Measurements from ENCODE around the gene FOXL3.
A peak's percentile ranks its signal among the peaks of the same experiment; 100 is the strongest.
"Not testable (repeated sequence)": the region's sequence is repeated elsewhere in the genome, so short reads cannot be mapped to it uniquely, and the experiment has no call there.

The FOXL3 gene

DNA sequence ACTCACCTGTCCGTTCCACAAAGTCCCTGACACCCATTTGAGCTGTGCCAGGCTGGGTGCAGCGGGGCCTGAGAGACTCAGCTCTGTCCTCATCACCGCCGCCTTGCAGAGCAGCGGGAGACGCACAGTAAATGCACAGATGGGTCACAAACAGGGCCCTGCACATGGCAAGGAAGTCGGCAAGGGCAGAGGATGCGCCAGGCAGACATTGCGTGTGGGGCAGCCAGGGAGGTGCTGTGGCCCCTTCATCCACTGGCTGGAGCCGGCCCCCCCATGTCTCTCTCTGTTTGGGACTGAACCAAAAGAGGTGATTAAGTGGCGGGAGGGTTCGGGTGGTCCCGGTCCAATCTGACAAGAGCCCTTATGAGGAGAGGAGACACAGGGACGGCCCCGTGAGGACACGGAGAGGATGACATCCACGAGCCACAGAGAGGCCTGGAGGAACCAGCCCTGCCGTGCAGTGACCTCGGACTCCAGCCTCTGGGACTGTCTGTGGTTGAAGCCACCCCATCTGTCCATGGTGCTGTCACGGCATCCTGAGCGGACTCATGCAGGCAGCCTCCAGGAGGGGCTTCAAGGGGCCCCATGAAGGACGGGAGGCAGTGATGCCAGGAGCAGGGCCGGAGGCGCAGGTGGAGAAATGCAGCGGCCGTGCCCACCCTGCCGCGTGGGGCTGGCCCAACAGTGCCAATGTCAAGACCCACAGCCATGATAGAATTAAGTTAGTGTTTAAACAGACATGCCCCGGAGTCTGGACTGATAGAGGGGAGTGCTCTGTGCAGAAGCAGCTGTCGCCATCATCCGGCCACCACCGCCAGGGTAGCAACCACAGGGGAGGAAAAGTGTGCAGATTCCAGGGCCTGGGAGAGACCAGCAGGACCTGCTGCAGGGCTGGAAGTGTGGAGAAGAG is 28.4 kb upstream of the FOXL3 start:
- Histone ChIP-seq H3K36me3 (replicated peaks; ENCODE audit: low read depth, low read length) (no peaks in the 10 kb centered on the region), H3K4me1 (ENCODE audit: low read length) (0 out of 2 replicates have a peak, but pooled peaks cover 3% of the 10 kb centered on the region), H2AFZ (ENCODE audit: low read depth, low read length) (no peak overlapping the region), H3K27ac (ENCODE audit: low read length) (no peak overlapping the region), H3K27me3 (ENCODE audit: low read depth, low read length) (no peaks in the 10 kb centered on the region), H3K9ac (ENCODE audit: low read length) (no peak overlapping the region), H3K9me3 (ENCODE audit: insufficient read depth, low read length) (no peaks in the 10 kb centered on the region), H3K4me2 (ENCODE audit: low read length) (no peak overlapping the region), H4K20me1 (ENCODE audit: insufficient read depth, low read length) (no peaks in the 10 kb centered on the region), H3K79me2 (ENCODE audit: low read length) (no peaks in the 10 kb centered on the region), H3K4me3 (ENCODE audit: low read length) (no peak overlapping the region)
- no peak for TF ChIP-seq EZH2phosphoT487 (IDR thresholded peaks at IDR 0.05; ENCODE audit: low read depth)

GRCh38 chr7:262251-262572 is 27.8 kb upstream of the FOXL3 start:
- Histone ChIP-seq H3K27ac (ENCODE audit: low read length) (no peak overlapping the region), H3K27me3 (ENCODE audit: low read depth, low read length) (no peaks in the 10 kb centered on the region), H3K9ac (ENCODE audit: low read length) (no peak overlapping the region), H3K79me2 (ENCODE audit: low read length) (no peaks in the 10 kb centered on the region), H3K36me3 (replicated peaks; ENCODE audit: low read depth, low read length) (no peaks in the 10 kb centered on the region), H3K9me3 (ENCODE audit: insufficient read depth, low read length) (no peaks in the 10 kb centered on the region), H3K4me3 (ENCODE audit: low read length) (no peak overlapping the region), H3K4me2 (ENCODE audit: low read length) (peak overlapping the region; percentile 37; the same call in 1 of the 2 replicates), H4K20me1 (ENCODE audit: insufficient read depth, low read length) (no peaks in the 10 kb centered on the region), H2AFZ (ENCODE audit: low read depth, low read length) (no peak overlapping the region), H3K4me1 (ENCODE audit: low read length) (0 out of 2 replicates have a peak, but pooled peaks cover 3% of the 10 kb centered on the region)
- TF ChIP-seq, protein P1, sequence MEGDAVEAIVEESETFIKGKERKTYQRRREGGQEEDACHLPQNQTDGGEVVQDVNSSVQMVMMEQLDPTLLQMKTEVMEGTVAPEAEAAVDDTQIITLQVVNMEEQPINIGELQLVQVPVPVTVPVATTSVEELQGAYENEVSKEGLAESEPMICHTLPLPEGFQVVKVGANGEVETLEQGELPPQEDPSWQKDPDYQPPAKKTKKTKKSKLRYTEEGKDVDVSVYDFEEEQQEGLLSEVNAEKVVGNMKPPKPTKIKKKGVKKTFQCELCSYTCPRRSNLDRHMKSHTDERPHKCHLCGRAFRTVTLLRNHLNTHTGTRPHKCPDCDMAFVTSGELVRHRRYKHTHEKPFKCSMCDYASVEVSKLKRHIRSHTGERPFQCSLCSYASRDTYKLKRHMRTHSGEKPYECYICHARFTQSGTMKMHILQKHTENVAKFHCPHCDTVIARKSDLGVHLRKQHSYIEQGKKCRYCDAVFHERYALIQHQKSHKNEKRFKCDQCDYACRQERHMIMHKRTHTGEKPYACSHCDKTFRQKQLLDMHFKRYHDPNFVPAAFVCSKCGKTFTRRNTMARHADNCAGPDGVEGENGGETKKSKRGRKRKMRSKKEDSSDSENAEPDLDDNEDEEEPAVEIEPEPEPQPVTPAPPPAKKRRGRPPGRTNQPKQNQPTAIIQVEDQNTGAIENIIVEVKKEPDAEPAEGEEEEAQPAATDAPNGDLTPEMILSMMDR (IDR thresholded peaks at IDR 0.05; ENCODE audit: low read depth, low read length): no peak
- no peak for TF ChIP-seq EZH2phosphoT487 (IDR thresholded peaks at IDR 0.05; ENCODE audit: low read depth)

- H3K27ac ChIP-seq (ENCODE audit: low read length); H3K9ac ChIP-seq (ENCODE audit: low read length); H3K9me3 ChIP-seq (ENCODE audit: insufficient read depth, low read length); H3K79me2 ChIP-seq (ENCODE audit: low read length); H4K20me1 ChIP-seq (ENCODE audit: insufficient read depth, low read length); H3K4me1 ChIP-seq (ENCODE audit: low read length); H3K27me3 ChIP-seq (ENCODE audit: low read depth, low read length); H2AFZ ChIP-seq (ENCODE audit: low read depth, low read length); H3K36me3 ChIP-seq (replicated peaks; ENCODE audit: low read depth, low read length): not testable (repeated sequence)
- peak overlapping the region; percentile 46 for H3K4me3 ChIP-seq (ENCODE audit: low read length)
- peak overlapping the region; percentile 37; the same call in 1 of the 2 replicates for H3K4me2 ChIP-seq (ENCODE audit: low read length)
- TF ChIP-seq, protein P1 (IDR thresholded peaks at IDR 0.05; ENCODE audit: low read depth, low read length): 0 out of 2 replicates have a peak, but pooled peaks have one; percentile 14
Measured at GRCh38 chr7:262631-263311, 27.2 kb upstream of the FOXL3 start.

DNA sequence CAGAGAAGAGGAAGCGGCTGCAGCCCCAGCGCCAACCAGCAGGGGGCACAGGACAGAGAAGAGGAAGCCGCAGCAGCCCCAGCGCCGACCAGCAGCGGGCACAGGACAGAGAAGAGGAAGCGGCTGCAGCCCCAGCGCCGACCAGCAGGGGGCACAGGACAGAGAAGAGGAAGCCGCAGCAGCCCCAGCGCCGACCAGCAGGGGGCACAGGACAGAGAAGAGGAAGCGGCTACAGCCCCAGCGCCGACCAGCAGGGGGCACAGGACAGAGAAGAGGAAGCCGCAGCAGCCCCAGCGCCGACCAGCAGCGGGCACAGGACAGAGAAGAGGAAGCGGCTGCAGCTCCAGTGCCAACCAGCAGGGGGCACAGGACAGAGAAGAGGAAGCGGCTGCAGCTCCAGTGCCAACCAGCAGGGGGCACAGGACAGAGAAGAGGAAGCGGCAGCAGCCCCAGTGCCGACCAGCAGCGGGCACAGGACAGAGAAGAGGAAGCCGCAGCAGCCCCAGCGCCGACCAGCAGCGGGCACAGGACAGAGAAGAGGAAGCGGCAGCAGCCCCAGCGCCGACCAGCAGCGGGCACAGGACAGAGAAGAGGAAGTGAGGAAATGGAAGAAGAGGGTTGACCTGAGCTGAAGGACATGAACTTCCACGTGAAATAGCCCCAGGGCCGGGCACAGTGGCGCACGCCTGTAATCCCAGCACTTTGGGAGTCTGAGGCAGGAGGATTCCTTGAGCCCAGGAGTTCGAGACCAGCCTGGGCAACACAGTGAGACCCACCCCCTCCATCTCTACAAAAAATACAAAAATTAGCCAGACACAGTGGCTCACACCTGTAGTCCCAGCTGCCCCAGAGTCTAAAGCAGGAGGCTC is 26.3 kb upstream of the FOXL3 start:
- H3K27me3 ChIP-seq (ENCODE audit: low read depth, low read length); H3K36me3 ChIP-seq (replicated peaks; ENCODE audit: low read depth, low read length); H3K4me1 ChIP-seq (ENCODE audit: low read length); H2AFZ ChIP-seq (ENCODE audit: low read depth, low read length); H3K79me2 ChIP-seq (ENCODE audit: low read length); H3K9me3 ChIP-seq (ENCODE audit: insufficient read depth, low read length); H4K20me1 ChIP-seq (ENCODE audit: insufficient read depth, low read length): not testable (repeated sequence)
- TF ChIP-seq, protein P1 (IDR thresholded peaks at IDR 0.05; ENCODE audit: low read depth, low read length): peak; percentile 19; the same call in 1 of the 2 replicates
- Histone ChIP-seq H3K9ac (ENCODE audit: low read length) (peak overlapping the region; percentile 55; the same call in 1 of the 2 replicates), H3K4me2 (ENCODE audit: low read length) (peak overlapping the region; percentile 57), H3K27ac (ENCODE audit: low read length) (peak overlapping the region; percentile 64), H3K4me3 (ENCODE audit: low read length) (peak overlapping the region; percentile 71)
